Ammon's horn (tissue), 1 donor: ENCODE measurements around the gene GALNT18.

ENCODE experiments used
- DNase-seq: peaks from one replicate; pipeline ENCODE4 v3.0.0-alpha.2; 2016; ENCODE audit warnings: low spot score

Gene GALNT18

DNA sequence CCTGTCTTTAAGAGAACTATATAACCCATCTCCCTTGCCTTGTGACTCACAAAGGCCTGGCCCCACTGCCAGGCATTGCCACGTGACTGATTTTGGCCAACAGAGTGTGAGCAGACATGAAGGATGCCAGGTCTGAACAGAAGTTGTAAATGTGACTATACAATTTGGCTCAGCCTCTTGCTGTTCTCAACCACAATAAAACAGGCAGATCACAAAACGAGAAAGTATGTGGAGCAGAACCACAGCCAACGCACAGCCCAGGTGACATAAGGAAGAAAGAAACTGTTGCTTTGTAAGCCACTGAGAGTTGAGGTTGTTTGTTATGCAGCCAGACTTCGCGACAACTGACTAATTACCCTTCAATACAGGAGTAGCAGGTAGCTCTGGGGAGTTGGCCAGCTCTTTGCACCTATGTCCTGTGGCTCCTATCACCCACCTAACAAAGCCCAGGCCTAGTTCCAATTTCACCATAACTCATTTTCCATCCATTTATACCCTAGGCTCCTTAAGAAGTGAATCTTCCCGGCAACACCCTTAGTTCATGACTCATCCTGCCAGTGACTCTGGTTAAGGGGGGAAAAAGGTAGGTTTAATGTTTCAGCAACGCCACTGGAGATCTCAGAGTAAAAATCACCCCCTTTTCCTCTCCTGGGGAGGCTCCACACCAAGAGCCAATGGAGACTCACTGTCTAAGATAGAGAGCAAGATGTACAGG, 53.7 kb downstream of the GALNT18 start:
- DNase-seq = no peak

- DNase-seq = no peak
Measured at GRCh38 chr11:11565636-11566035, 56.2 kb downstream of the GALNT18 start.

- no peak for DNase-seq
Measured at GRCh38 chr11:11563200-11563975, 58.4 kb downstream of the GALNT18 start.

GRCh38 chr11:11561991-11562390, 59.8 kb downstream of the GALNT18 start:
- DNase-seq = no peak

DNA sequence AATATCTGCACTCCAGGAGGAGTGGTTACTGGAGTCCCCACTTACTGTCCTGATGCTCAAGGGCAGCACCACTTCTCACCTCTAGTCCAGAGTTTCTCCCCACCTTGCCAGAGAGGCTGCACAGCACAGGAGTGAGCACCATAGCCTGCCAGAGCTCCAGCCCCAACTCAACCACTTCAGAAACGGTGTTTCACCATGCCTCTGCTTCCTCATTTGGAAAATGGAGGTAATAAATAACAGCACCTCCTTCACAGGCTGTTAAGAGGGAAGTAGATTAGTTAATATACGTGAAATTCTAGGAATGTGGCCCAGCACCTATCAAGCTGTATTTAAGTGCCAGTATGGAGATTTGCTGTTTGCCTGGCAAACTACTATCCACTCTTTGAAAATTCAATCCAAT, 63.0 kb downstream of the GALNT18 start:
- no peak for DNase-seq

- no peak for DNase-seq
Measured at GRCh38 chr11:11558396-11558795, 63.4 kb downstream of the GALNT18 start.

DNA sequence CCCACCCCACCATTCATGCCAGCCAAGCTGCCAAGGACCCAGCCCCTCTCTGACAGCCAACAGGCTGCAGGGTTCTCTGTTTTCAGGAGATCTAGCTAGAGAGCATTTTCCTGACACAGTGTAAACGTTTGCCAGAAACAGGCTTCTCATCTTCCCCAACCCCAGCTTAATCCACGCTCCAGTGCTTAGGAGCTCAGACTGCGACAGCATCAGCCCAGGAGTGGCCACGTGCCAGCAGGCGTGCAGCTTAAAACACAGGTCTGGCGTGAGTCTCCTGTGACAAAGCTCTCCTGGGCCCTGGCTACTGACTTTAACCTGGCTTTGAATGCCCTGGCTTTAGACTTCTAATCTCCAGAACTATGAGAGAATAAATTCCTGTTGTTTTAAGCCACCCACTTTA, 66.6 kb downstream of the GALNT18 start:
- DNase-seq = peak; percentile 43

- DNase-seq = peak; percentile 32
Measured at GRCh38 chr11:11553573-11553972, 68.2 kb downstream of the GALNT18 start.

GRCh38 chr11:11552529-11553087, 69.2 kb downstream of the GALNT18 start:
- no peak for DNase-seq

DNA sequence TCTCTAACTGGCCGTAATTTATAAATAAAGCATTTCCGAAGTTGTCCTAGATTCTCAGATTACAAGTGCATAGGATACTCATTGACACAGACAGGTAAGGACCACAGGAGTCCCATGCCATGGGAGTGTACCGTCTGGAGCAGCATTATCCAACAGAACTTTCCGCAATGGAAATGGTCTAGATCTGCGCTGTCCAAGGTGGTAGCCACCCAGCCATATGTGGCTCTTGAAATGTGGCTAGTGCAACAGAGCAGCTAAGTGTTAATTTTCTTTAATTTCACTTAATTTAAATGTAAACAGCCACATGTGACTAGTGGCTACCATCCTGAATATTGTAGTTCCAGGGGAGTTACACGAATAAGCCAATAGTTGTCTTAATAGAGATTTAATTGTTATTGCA, 71.3 kb downstream of the GALNT18 start:
- DNase-seq = no peak

- no peak for DNase-seq
Measured at GRCh38 chr11:11545285-11546275, 76.2 kb downstream of the GALNT18 start.

GRCh38 chr11:11543656-11544055, 78.1 kb downstream of the GALNT18 start:
- no peak for DNase-seq

- no peak for DNase-seq
Measured at GRCh38 chr11:11540157-11540556, 81.6 kb downstream of the GALNT18 start.

DNA sequence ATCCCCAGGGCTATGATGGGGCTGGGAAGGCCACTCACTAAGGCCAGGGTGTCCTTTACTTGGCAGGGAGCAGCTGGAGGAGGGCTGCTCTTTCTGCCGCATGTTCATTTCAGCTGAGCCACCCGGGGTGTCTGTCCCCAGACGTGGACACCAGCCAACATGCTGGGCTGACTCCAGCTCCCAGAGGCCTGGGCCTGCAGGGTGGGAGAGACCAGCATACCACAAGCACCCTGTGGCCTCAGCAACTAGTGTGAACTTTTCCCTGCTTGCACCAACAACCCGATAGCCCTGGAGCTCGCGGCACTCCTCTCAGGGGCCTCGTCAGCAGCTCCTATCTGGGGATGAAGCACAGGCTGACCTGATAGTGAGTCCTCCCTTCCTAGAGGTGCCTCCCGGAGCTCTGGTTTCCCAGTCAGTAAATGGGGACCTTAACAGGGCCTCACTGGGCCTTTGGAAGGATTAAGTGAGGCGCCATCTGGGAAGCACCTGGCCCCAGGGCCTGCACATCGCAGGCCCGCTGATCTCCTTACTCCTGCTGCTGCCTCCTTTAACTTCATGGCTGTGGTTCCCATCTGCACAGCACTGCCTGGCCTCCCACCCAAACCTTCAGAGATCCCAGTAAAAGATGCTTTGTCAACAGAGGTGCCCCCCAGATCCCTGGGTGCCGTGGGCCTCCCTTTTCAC, 83.4 kb downstream of the GALNT18 start:
- peak; percentile 32 for DNase-seq

- DNase-seq = no peak
Measured at GRCh38 chr11:11537871-11538270, 83.9 kb downstream of the GALNT18 start.

GRCh38 chr11:11537372-11537771, 84.4 kb downstream of the GALNT18 start:
- no peak for DNase-seq

GRCh38 chr11:11536650-11537049, 85.2 kb downstream of the GALNT18 start:
- DNase-seq = no peak

DNA sequence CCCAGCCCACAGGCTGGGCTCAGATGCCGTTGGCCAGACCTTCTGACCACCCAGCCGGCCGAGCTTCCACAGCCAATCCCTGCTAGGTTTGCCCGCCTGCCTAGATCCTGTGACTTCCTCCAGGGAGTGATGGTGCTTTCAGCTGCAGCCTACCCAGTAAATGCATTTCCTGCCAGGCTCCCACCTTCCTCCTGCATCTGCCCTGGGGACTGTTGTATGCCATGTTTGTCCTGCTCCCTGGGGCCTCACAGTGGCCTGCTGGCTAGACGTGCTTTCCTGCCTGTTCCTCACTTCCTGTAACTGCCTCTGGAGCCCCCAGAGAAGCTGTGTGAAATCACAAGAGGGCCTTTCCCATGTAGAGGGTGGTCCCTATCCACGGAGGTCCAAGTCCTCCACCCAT, 86.2 kb downstream of the GALNT18 start:
- no peak for DNase-seq

- no peak for DNase-seq
Measured at GRCh38 chr11:11534981-11535380, 86.8 kb downstream of the GALNT18 start.

DNA sequence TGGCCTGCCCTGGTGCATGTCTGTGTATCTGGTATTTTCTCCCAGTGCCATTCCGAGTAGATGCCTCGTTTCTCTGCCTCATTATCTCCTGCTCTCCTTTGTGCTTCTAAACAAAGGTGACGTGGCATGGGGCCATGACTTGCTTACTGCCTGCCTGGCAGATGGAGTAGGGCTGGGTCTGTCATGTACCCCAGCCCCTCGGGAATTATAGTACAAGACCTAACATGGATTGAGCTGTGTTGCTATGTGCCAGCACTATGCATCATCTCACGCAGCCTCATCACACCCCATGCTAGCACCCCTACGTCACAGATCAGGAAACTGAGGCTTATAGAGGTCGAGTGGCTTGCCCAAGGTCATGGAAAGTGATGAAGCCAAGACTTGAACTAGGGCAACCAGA, 88.1 kb downstream of the GALNT18 start:
- DNase-seq = no peak

- no peak for DNase-seq
Measured at GRCh38 chr11:11533057-11533456, 88.7 kb downstream of the GALNT18 start.
